ENCODE data around the gene LRRC4C.

The LRRC4C gene

GRCh38 chr11:40185793-40186192, 1273.7 kb downstream of the LRRC4C start:
- Histone ChIP-seq H2AK5ac (ENCODE audit: low read length, severe bottlenecking) (no peak overlapping the region), H2BK12ac (ENCODE audit: low read length in 2 of 2) (no peak overlapping the region), H4K8ac (ENCODE audit: low read length) (no peak overlapping the region), H2BK5ac (ENCODE audit: low read depth, low read length, poor library complexity, severe bottlenecking) (no peak overlapping the region), H3K27me3 (ENCODE audit: control insufficient read depth in 1 of 2, insufficient read depth in 1 of 2, low read length in 2 of 2) (no peaks in the 10 kb centered on the region), H2BK15ac (ENCODE audit: low read depth, poor library complexity, severe bottlenecking) (no peak overlapping the region), H3K36me3 (ENCODE audit: control insufficient read depth in 1 of 2, insufficient read depth in 2 of 2, low read depth in 1 of 2, low read length in 2 of 2) (no peaks in the 10 kb centered on the region), H3K14ac (ENCODE audit: low read length in 2 of 2) (no peak overlapping the region), H3K18ac (ENCODE audit: low read depth in 1 of 2, low read length in 2 of 2) (no peak overlapping the region), H3K4me1 (ENCODE audit: control insufficient read depth, insufficient read depth, low read depth, low read length) (no peaks in the 10 kb centered on the region), H3K4me2 (ENCODE audit: low read length, poor library complexity, severe bottlenecking) (no peak overlapping the region), H2AFZ (ENCODE audit: low read depth, low read length) (no peak overlapping the region), H3K4me3 (ENCODE audit: insufficient read depth in 1 of 2, low read depth in 1 of 2, low read length in 2 of 2) (no peak overlapping the region), H2BK120ac (ENCODE audit: low read depth, low read length) (no peak overlapping the region), H3K23ac (ENCODE audit: low read length in 2 of 2) (no peak overlapping the region), H3K4ac (ENCODE audit: low read depth in 1 of 2, low read length in 2 of 2) (no peak overlapping the region), H3K79me1 (replicated peaks; ENCODE audit: low read length, poor library complexity, severe bottlenecking) (no peaks in the 10 kb centered on the region), H3K9ac (ENCODE audit: low read length) (no peak overlapping the region), H4K91ac (ENCODE audit: low read length) (no peak overlapping the region), H3K9me3 (ENCODE audit: control insufficient read depth, low read length) (peaks cover 3% of the 10 kb centered on the region), H3K27ac (ENCODE audit: low read length, poor library complexity, severe bottlenecking) (no peak overlapping the region)
- no peak for DNase-seq
- WGBS, result 89% methylated on average over 3 of the region's 4 CpGs

GRCh38 chr11:40183073-40184064, 1276.1 kb downstream of the LRRC4C start:
- no peak overlapping the region for H3K4me3 ChIP-seq (ENCODE audit: insufficient read depth in 1 of 2, low read depth in 1 of 2, low read length in 2 of 2)
- no peaks in the 10 kb centered on the region for H3K36me3 ChIP-seq (ENCODE audit: control insufficient read depth in 1 of 2, insufficient read depth in 2 of 2, low read depth in 1 of 2, low read length in 2 of 2)
- no peak overlapping the region for H3K23ac ChIP-seq (ENCODE audit: low read length in 2 of 2)
- no peak for DNase-seq
- H3K9ac ChIP-seq (ENCODE audit: low read length), result no peak overlapping the region
- no peak overlapping the region for H2BK12ac ChIP-seq (ENCODE audit: low read length in 2 of 2)
- no peak overlapping the region for H3K4ac ChIP-seq (ENCODE audit: low read depth in 1 of 2, low read length in 2 of 2)
- no peak overlapping the region for H4K91ac ChIP-seq (ENCODE audit: low read length)
- H3K9me3 ChIP-seq (ENCODE audit: control insufficient read depth, low read length), result peaks cover 3% of the 10 kb centered on the region
- no peak overlapping the region for H3K14ac ChIP-seq (ENCODE audit: low read length in 2 of 2)
- no peak overlapping the region for H2AFZ ChIP-seq (ENCODE audit: low read depth, low read length)
- H3K79me1 ChIP-seq (replicated peaks; ENCODE audit: low read length, poor library complexity, severe bottlenecking), result no peaks in the 10 kb centered on the region
- H3K18ac ChIP-seq (ENCODE audit: low read depth in 1 of 2, low read length in 2 of 2), result no peak overlapping the region
- H3K27me3 ChIP-seq (ENCODE audit: control insufficient read depth in 1 of 2, insufficient read depth in 1 of 2, low read length in 2 of 2), result no peaks in the 10 kb centered on the region
- H4K8ac ChIP-seq (ENCODE audit: low read length), result no peak overlapping the region
- WGBS, result 95% methylated on average over 3 of the region's 5 CpGs
- no peak overlapping the region for H2BK15ac ChIP-seq (ENCODE audit: low read depth, poor library complexity, severe bottlenecking)
- H2BK5ac ChIP-seq (ENCODE audit: low read depth, low read length, poor library complexity, severe bottlenecking), result no peak overlapping the region
- no peak overlapping the region for H3K4me2 ChIP-seq (ENCODE audit: low read length, poor library complexity, severe bottlenecking)
- H2BK120ac ChIP-seq (ENCODE audit: low read depth, low read length), result no peak overlapping the region
- no peaks in the 10 kb centered on the region for H3K4me1 ChIP-seq (ENCODE audit: control insufficient read depth, insufficient read depth, low read depth, low read length)
- H2AK5ac ChIP-seq (ENCODE audit: low read length, severe bottlenecking), result no peak overlapping the region
- no peak overlapping the region for H3K27ac ChIP-seq (ENCODE audit: low read length, poor library complexity, severe bottlenecking)

- H3K18ac ChIP-seq (ENCODE audit: low read depth in 1 of 2, low read length in 2 of 2), result no peak overlapping the region
- 93% methylated on average over 5 of the region's 6 CpGs for WGBS
- H2AFZ ChIP-seq (ENCODE audit: low read depth, low read length), result no peak overlapping the region
These were observed 1279.9 kb downstream of the LRRC4C start for GRCh38 chr11:40179541-40179940.

GRCh38 chr11:40178470-40178869, 1281.0 kb downstream of the LRRC4C start:
- Histone ChIP-seq H3K14ac (ENCODE audit: low read length in 2 of 2) (no peak overlapping the region), H2BK12ac (ENCODE audit: low read length in 2 of 2) (no peak overlapping the region), H4K91ac (ENCODE audit: low read length) (no peak overlapping the region), H2BK120ac (ENCODE audit: low read depth, low read length) (no peak overlapping the region), H3K36me3 (ENCODE audit: control insufficient read depth in 1 of 2, insufficient read depth in 2 of 2, low read depth in 1 of 2, low read length in 2 of 2) (no peaks in the 10 kb centered on the region), H2AFZ (ENCODE audit: low read depth, low read length) (no peak overlapping the region), H3K4me1 (ENCODE audit: control insufficient read depth, insufficient read depth, low read depth, low read length) (no peaks in the 10 kb centered on the region), H3K23ac (ENCODE audit: low read length in 2 of 2) (no peak overlapping the region), H2AK5ac (ENCODE audit: low read length, severe bottlenecking) (no peak overlapping the region), H3K27ac (ENCODE audit: low read length, poor library complexity, severe bottlenecking) (no peak overlapping the region), H2BK15ac (ENCODE audit: low read depth, poor library complexity, severe bottlenecking) (no peak overlapping the region), H3K9me3 (ENCODE audit: control insufficient read depth, low read length) (no peaks in the 10 kb centered on the region), H3K18ac (ENCODE audit: low read depth in 1 of 2, low read length in 2 of 2) (no peak overlapping the region), H2BK5ac (ENCODE audit: low read depth, low read length, poor library complexity, severe bottlenecking) (no peak overlapping the region), H3K4me2 (ENCODE audit: low read length, poor library complexity, severe bottlenecking) (no peak overlapping the region), H3K79me1 (replicated peaks; ENCODE audit: low read length, poor library complexity, severe bottlenecking) (no peaks in the 10 kb centered on the region), H3K27me3 (ENCODE audit: control insufficient read depth in 1 of 2, insufficient read depth in 1 of 2, low read length in 2 of 2) (no peaks in the 10 kb centered on the region), H3K4me3 (ENCODE audit: insufficient read depth in 1 of 2, low read depth in 1 of 2, low read length in 2 of 2) (no peak overlapping the region), H3K4ac (ENCODE audit: low read depth in 1 of 2, low read length in 2 of 2) (no peak overlapping the region), H3K9ac (ENCODE audit: low read length) (no peak overlapping the region), H4K8ac (ENCODE audit: low read length) (no peak overlapping the region)
- DNase-seq, result no peak
- 68% methylated on average over 2 of the region's 2 CpGs for WGBS

More at GRCh38 chr11:40179541-40179940, 1279.9 kb downstream of the LRRC4C start:
- Histone ChIP-seq H2AK5ac (ENCODE audit: low read length, severe bottlenecking) (no peak overlapping the region), H2BK15ac (ENCODE audit: low read depth, poor library complexity, severe bottlenecking) (no peak overlapping the region), H3K14ac (ENCODE audit: low read length in 2 of 2) (no peak overlapping the region), H2BK5ac (ENCODE audit: low read depth, low read length, poor library complexity, severe bottlenecking) (no peak overlapping the region), H3K4me1 (ENCODE audit: control insufficient read depth, insufficient read depth, low read depth, low read length) (no peaks in the 10 kb centered on the region), H3K9me3 (ENCODE audit: control insufficient read depth, low read length) (no peaks in the 10 kb centered on the region), H3K4me2 (ENCODE audit: low read length, poor library complexity, severe bottlenecking) (no peak overlapping the region), H3K4ac (ENCODE audit: low read depth in 1 of 2, low read length in 2 of 2) (no peak overlapping the region), H3K23ac (ENCODE audit: low read length in 2 of 2) (no peak overlapping the region), H2BK120ac (ENCODE audit: low read depth, low read length) (no peak overlapping the region), H3K27me3 (ENCODE audit: control insufficient read depth in 1 of 2, insufficient read depth in 1 of 2, low read length in 2 of 2) (no peaks in the 10 kb centered on the region), H2BK12ac (ENCODE audit: low read length in 2 of 2) (no peak overlapping the region), H3K36me3 (ENCODE audit: control insufficient read depth in 1 of 2, insufficient read depth in 2 of 2, low read depth in 1 of 2, low read length in 2 of 2) (no peaks in the 10 kb centered on the region), H3K79me1 (replicated peaks; ENCODE audit: low read length, poor library complexity, severe bottlenecking) (no peaks in the 10 kb centered on the region), H4K91ac (ENCODE audit: low read length) (no peak overlapping the region), H3K27ac (ENCODE audit: low read length, poor library complexity, severe bottlenecking) (no peak overlapping the region), H3K9ac (ENCODE audit: low read length) (no peak overlapping the region), H4K8ac (ENCODE audit: low read length) (no peak overlapping the region), H3K4me3 (ENCODE audit: insufficient read depth in 1 of 2, low read depth in 1 of 2, low read length in 2 of 2) (no peak overlapping the region)
- DNase-seq, result no peak

Measured in mesenchymal stem cell (in vitro differentiated cells and primary cell).